ENCODE measurements around the gene NPAS3. TPM values are rescaled to one million over a fixed set of nuclear protein-coding genes. Genes with fewer than 3 reads are reported as not detected.
A peak's percentile ranks its signal among the peaks of the same experiment; 100 is the strongest.

The NPAS3 gene
- total RNA-seq, 1 experiment from 2014 or later, result not detected

GRCh38 chr14:33163109-33163508, 224.4 kb downstream of the NPAS3 start:
- no peak overlapping the region for H3K4me2 ChIP-seq
- no peak overlapping the region for H3K27ac ChIP-seq
- H3K27me3 ChIP-seq (ENCODE audit: insufficient read depth, low read depth), result no peaks in the 10 kb centered on the region
- intact Hi-C loops (cut with micrococcal nuclease; ENCODE audit: unreplicated experiment), result no loop called here
- no peaks in the 10 kb centered on the region for H3K79me2 ChIP-seq (ENCODE audit: low read depth)
- no peaks in the 10 kb centered on the region for H3F3A ChIP-seq (ENCODE audit: insufficient read depth, low read depth)
- H3K4me3 ChIP-seq, result no peak overlapping the region
- BruUV-seq (replicated peaks), result no TSS peak
- H3K9me3 ChIP-seq (ENCODE audit: insufficient read depth, low read depth), result no peaks in the 10 kb centered on the region
- H2AFZ ChIP-seq, result no peak overlapping the region
- H3K4me1 ChIP-seq (replicated peaks; ENCODE audit: insufficient read depth), result no peaks in the 10 kb centered on the region
- ChIA-PET CTCF (no interaction called here), POLR2A (ENCODE audit: unreplicated experiment) (no interaction called here)
- no peaks in the 10 kb centered on the region for H4K20me1 ChIP-seq (ENCODE audit: insufficient read depth)
- no peaks in the 10 kb centered on the region for H3K36me3 ChIP-seq (ENCODE audit: low read depth)
- DNase-seq, result no peak
- no peaks in the 10 kb centered on the region for H3K9me2 ChIP-seq (ENCODE audit: insufficient read depth)
- no peak for TF ChIP-seq CTCF (conservative IDR thresholded peaks at IDR 0.05)
- TF ChIP-seq EZH2 (IDR thresholded peaks at IDR 0.05; ENCODE audit: low read depth), result no peak

- H3K36me3 ChIP-seq (ENCODE audit: low read depth), result no peaks in the 10 kb centered on the region
- H3K4me1 ChIP-seq (replicated peaks; ENCODE audit: insufficient read depth), result no peaks in the 10 kb centered on the region
- H3F3A ChIP-seq (ENCODE audit: insufficient read depth, low read depth), result no peaks in the 10 kb centered on the region
- no peaks in the 10 kb centered on the region for H3K79me2 ChIP-seq (ENCODE audit: low read depth)
- POLR2A ChIA-PET (ENCODE audit: unreplicated experiment), result no interaction called here
- no peaks in the 10 kb centered on the region for H3K9me2 ChIP-seq (ENCODE audit: insufficient read depth)
- no peak overlapping the region for H2AFZ ChIP-seq
- no peak overlapping the region for H3K4me3 ChIP-seq
- H3K9me3 ChIP-seq (ENCODE audit: insufficient read depth, low read depth), result no peaks in the 10 kb centered on the region
- H3K27me3 ChIP-seq (ENCODE audit: insufficient read depth, low read depth), result no peaks in the 10 kb centered on the region
- intact Hi-C loops (cut with micrococcal nuclease; ENCODE audit: unreplicated experiment), result no loop called here
- H3K4me2 ChIP-seq, result no peak overlapping the region
- CTCF ChIA-PET, result no interaction called here
- no peak for TF ChIP-seq EZH2 (IDR thresholded peaks at IDR 0.05; ENCODE audit: low read depth)
- TF ChIP-seq CTCF (conservative IDR thresholded peaks at IDR 0.05), result no peak
- BruUV-seq (replicated peaks), result no TSS peak
- H4K20me1 ChIP-seq (ENCODE audit: insufficient read depth), result no peaks in the 10 kb centered on the region
- no peak overlapping the region for H3K27ac ChIP-seq
- no peak for DNase-seq
Measured at GRCh38 chr14:33163600-33163999, 224.9 kb downstream of the NPAS3 start.

- ChIA-PET POLR2A (ENCODE audit: unreplicated experiment) (no interaction called here), CTCF (no interaction called here)
- H3K27ac ChIP-seq, result no peak overlapping the region
- no peaks in the 10 kb centered on the region for H3K27me3 ChIP-seq (ENCODE audit: insufficient read depth, low read depth)
- no peak for TF ChIP-seq CTCF (conservative IDR thresholded peaks at IDR 0.05)
- no peak for TF ChIP-seq EZH2 (IDR thresholded peaks at IDR 0.05; ENCODE audit: low read depth)
- no peak overlapping the region for H3K4me3 ChIP-seq
- no peaks in the 10 kb centered on the region for H3K79me2 ChIP-seq (ENCODE audit: low read depth)
- H2AFZ ChIP-seq, result no peak overlapping the region
- no peaks in the 10 kb centered on the region for H3K9me2 ChIP-seq (ENCODE audit: insufficient read depth)
- H3K4me1 ChIP-seq (replicated peaks; ENCODE audit: insufficient read depth), result no peaks in the 10 kb centered on the region
- BruUV-seq (replicated peaks), result no TSS peak
- intact Hi-C loops (cut with micrococcal nuclease; ENCODE audit: unreplicated experiment), result no loop called here
- DNase-seq, result peak; percentile 19 to 38
- H3K9me3 ChIP-seq (ENCODE audit: insufficient read depth, low read depth), result no peaks in the 10 kb centered on the region
- H3F3A ChIP-seq (ENCODE audit: insufficient read depth, low read depth), result no peaks in the 10 kb centered on the region
- no peaks in the 10 kb centered on the region for H3K36me3 ChIP-seq (ENCODE audit: low read depth)
- no peak overlapping the region for H3K4me2 ChIP-seq
- H4K20me1 ChIP-seq (ENCODE audit: insufficient read depth), result no peaks in the 10 kb centered on the region
Measured at GRCh38 chr14:33165144-33165925, 226.7 kb downstream of the NPAS3 start.
